Chondrocyte (in vitro differentiated cells): Measurements from ENCODE around the gene DCXR. TPM values are rescaled to one million over a fixed set of nuclear protein-coding genes. Genes with fewer than 3 reads are reported as not detected.
A peak's percentile ranks its signal among the peaks of the same experiment; 100 is the strongest.

ENCODE experiments used
- DNase-seq: peaks from one replicate; pipeline ENCODE4 v3.0.0; 2021; ENCODE audit warnings: mixed read lengths, low spot score
- H3K27ac Mint-ChIP-seq: one replicate; pipeline ENCODE4 v1.8.0; 2021; ENCODE audit warnings: mild to moderate bottlenecking, moderate library complexity, mixed read lengths; ENCODE audit not compliant: unreplicated experiment
- H3K27me3 Mint-ChIP-seq: 2 replicates; pipeline ENCODE4 v1.8.0; 2021; ENCODE audit warnings: low read depth, mixed read lengths
- H3K36me3 Mint-ChIP-seq: 2 replicates; pipeline ENCODE4 v1.8.0; 2021; ENCODE audit warnings: low read depth, mixed read lengths
- H3K4me1 Mint-ChIP-seq: 2 replicates; pipeline ENCODE4 v1.8.0; 2021; ENCODE audit warnings: low read depth, mild to moderate bottlenecking, mixed read lengths
- H3K4me3 Mint-ChIP-seq: one replicate; pipeline ENCODE4 v1.8.0; 2021; ENCODE audit warnings: mild to moderate bottlenecking, moderate library complexity, mixed read lengths; ENCODE audit not compliant: unreplicated experiment
- H3K9me3 Mint-ChIP-seq: 2 replicates; pipeline ENCODE4 v1.8.0; 2021; ENCODE audit warnings: low read depth, mixed read lengths
- CTCF ChIP-seq: fragments of 200-600 bp; sonication (generic); IDR thresholded peaks from 2 replicates; pipeline ENCODE4 v1.5.0; 2021; ENCODE audit warnings: antibody characterized with exemption, mild to moderate bottlenecking, moderate library complexity
- total RNA-seq: library from RNA; stranded (reverse); gene quantifications from 3 replicates; pipeline ENCODE4 v1.2.1, GENCODE V29; 2021

DCXR gene
- total RNA-seq, 1 donor from 2014 or later, result 59.8 TPM

GRCh38 chr17:82022310-82022980, 15.1 kb downstream of the DCXR start, which contains the start of gene CENPX:
Gene CENPX (minus strand): TSS chr17:82022878. CDS start chr17:82022861, 17 bp downstream.
- peak within 1 kb of the TSS; percentile 36 for H3K27ac Mint-ChIP-seq

GRCh38 chr17:82021900-82022309, 15.6 kb downstream of the DCXR start:
- DNase-seq, result no peak
- Mint-ChIP-seq H3K4me1 (peaks cover 18% of the 10 kb centered on the region), H3K27me3 (no peaks in the 10 kb centered on the region), H3K27ac (peak overlapping the region; percentile 36), H3K9me3 (no peaks in the 10 kb centered on the region), H3K36me3 (no peaks in the 10 kb centered on the region), H3K4me3 (peak overlapping the region; percentile 78)
- no peak for TF ChIP-seq CTCF

More at GRCh38 chr17:82022310-82022980, 15.1 kb downstream of the DCXR start, which contains the start of gene CENPX:
- Mint-ChIP-seq H3K36me3 (no peaks in the 10 kb centered on the region), H3K9me3 (no peaks in the 10 kb centered on the region), H3K27me3 (no peaks in the 10 kb centered on the region), H3K4me1 (peaks cover 18% of the 10 kb centered on the region), H3K4me3 (peak within 1 kb of the TSS; percentile 78)
- DNase-seq, result no peak
- peak; percentile 11 for TF ChIP-seq CTCF

- H3K27ac Mint-ChIP-seq, result peak overlapping the region; percentile 17
- H3K9me3 Mint-ChIP-seq, result no peaks in the 10 kb centered on the region
- no peaks in the 10 kb centered on the region for H3K36me3 Mint-ChIP-seq
- peak overlapping the region; percentile 78 for H3K4me3 Mint-ChIP-seq
- peaks cover 18% of the 10 kb centered on the region for H3K4me1 Mint-ChIP-seq
- no peaks in the 10 kb centered on the region for H3K27me3 Mint-ChIP-seq
- DNase-seq, result no peak
- TF ChIP-seq CTCF, result peak; percentile 83
Measured at GRCh38 chr17:82021107-82021899, 16.2 kb downstream of the DCXR start.

- H3K4me1 Mint-ChIP-seq, result peaks cover 18% of the 10 kb centered on the region
- H3K4me3 Mint-ChIP-seq, result no peak overlapping the region
- DNase-seq, result no peak
- H3K9me3 Mint-ChIP-seq, result no peaks in the 10 kb centered on the region
- H3K27ac Mint-ChIP-seq, result no peak overlapping the region
- TF ChIP-seq CTCF, result no peak
- H3K27me3 Mint-ChIP-seq, result no peaks in the 10 kb centered on the region
- no peaks in the 10 kb centered on the region for H3K36me3 Mint-ChIP-seq
Measured at GRCh38 chr17:82020572-82021106, 16.9 kb downstream of the DCXR start.
